EL (cell line): ENCODE measurements around the gene LRPAP1.
A peak's percentile ranks its signal among the peaks of the same experiment; 100 is the strongest.

Experiments
- DNase-seq: peaks from one replicate; pipeline ENCODE4 v3.0.0-alpha.2; 2016

The LRPAP1 gene

GRCh38 chr4:3498901-3499510 lies 33.2 kb downstream of the LRPAP1 start:
- DNase-seq: no peak

- DNase-seq: no peak
These were observed 33.8 kb downstream of the LRPAP1 start for GRCh38 chr4:3498407-3498806.

GRCh38 chr4:3497523-3498389 lies 34.5 kb downstream of the LRPAP1 start:
- DNase-seq: no peak

DNA sequence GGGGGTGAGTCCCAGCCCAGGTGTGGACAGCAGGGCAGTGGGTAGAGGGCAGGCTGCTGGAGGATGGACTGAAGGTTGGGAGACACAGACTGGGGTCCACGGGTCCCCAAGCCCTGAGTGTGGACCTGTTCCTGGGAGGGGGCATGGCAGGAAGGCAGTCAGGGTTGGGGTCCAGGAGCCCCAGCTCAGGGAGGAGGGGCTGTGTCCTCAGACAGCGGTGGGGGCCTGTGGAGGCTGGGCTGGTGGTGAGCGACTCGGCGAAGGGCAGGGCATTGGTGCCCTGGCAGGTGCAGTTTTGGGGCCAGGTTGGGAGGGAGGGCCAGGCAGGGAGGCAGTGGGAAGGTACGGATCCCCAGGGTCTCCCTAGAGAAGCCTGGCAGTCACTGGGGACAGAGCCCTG lies 35.1 kb downstream of the LRPAP1 start:
- DNase-seq: no peak

DNA sequence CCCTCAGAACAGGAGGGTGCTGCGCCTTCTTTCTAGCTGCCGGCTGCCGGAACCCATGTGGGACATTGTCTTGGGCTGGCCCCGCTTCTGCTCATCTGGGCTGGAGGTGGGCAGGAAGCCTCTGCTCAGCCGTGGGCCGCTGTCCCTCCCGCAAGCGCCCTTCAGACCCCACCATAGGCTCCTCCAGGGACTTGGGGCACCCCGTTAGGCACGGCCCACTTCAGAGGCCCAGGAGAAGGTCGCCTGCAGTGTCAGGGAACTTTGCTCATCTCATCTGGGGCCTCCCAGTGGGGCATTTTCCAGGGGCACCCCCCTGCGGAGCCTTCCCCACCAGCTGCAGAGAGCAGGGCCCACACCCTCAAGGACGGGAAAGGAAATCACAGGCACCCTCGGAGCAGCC lies 36.2 kb downstream of the LRPAP1 start:
- DNase-seq: no peak

DNA sequence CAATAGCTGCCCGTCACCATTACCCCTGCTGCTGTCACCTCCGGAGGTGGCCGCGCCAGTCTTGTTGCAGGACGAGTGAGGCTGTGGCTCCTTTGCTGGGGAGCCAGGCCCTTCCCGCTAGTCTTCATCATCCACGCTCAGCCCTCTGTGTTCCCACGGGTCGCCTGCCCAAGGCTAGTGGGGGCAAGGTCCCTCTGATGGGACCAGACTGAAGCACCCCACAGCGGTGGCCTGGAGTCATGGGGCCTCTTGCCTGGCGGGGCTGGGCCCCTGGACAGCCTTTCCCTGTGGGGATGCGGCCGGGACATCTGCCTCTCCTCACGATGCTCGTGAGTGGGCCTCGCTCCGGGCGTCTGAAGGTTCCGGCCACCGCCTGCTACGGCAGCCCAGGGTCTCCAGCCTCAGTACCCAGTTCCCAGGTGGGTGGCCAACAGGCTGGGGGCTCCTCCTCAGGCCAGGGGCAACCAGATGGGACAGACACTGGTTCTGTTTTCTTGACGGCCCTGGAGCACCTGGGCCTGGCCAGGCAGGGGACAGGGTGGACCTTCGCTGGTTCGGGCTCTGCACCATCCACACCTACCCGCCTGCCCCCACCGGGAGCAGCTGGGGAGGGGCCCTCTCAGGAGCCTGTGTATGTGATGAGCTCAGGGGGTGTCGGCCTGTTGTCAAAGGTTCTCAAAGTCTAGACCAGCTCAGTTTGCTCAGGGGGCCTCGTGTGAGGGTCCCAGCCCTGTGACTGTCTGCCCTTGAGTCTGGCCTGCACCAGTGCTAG lies 36.8 kb downstream of the LRPAP1 start:
- DNase-seq: no peak

- no peak for DNase-seq
These were observed 37.8 kb downstream of the LRPAP1 start for GRCh38 chr4:3494462-3494871.

DNA sequence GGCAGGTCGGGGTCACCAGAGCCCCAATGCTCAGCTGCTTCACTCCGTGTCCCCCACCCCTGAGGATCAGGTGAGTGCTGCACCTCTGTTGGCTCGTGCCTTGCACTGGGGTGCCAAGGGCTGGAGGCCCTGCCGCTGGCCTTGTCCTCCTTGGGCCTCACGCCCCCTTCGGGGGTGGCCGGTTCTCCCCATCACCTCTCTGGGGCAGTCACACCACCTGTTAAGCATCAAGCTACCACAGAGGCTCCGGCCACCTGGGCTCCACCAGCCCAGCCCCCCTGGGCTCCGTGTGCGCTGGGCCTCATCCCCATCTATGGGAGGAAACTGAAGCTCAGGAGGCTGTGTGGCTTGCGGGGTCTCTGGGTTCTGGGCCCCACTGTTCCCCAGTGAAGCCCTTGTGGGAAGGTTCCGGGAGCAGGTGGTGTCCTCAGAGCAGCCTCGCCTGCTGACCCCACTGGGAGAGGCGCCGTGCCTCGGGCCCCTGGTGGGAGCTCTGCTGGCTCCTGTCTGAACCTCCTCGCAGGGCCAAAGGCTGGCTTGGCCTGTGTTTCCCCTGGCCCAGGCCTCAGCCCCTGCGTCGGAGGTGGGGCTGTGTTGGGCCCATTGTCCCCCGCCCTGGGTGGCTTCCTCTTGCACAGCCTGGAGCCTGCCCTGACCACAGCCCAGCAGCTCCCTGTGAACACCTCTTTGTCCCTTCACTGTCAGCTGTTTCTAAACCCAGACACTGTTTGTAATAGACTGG lies 38.3 kb downstream of the LRPAP1 start:
- no peak for DNase-seq

GRCh38 chr4:3492741-3493719 lies 39.2 kb downstream of the LRPAP1 start:
- no peak for DNase-seq

DNA sequence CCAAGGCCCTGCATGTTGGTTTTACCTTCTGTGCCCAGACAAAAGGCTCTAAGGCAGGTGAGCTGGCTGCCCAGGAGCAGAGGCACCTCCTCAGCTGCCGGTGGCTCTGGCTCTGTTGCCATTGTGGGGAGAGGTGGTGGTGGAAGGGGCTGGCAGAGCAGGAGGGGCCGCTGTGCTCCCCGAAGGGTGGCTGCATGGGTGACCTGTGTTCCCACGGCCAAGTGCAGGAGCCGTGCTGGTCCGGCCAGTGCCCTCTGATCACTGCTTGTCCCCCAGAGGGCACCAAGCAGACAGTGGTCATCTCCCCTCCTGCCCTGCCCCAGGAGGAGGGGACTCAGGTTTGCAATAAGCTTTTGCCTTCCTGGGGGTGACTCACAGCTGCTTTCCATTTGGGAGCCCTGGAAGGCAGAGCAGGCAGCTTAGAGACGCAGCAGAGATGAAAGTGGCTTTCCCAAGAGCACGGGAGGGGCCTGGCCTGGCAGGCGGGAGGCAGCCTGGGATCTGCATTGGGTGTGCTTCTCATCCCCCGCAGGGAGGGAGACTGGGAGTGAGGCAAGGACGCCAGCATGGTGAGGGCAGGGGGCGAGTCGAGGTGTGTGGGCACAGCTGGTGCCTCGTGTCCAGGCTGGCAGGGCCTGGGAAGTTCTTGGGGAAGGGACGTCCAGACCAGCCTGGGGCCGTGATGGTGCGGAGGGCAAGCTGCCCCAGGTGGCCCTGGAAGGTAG lies 40.4 kb downstream of the LRPAP1 start:
- peak; percentile 34 for DNase-seq

DNA sequence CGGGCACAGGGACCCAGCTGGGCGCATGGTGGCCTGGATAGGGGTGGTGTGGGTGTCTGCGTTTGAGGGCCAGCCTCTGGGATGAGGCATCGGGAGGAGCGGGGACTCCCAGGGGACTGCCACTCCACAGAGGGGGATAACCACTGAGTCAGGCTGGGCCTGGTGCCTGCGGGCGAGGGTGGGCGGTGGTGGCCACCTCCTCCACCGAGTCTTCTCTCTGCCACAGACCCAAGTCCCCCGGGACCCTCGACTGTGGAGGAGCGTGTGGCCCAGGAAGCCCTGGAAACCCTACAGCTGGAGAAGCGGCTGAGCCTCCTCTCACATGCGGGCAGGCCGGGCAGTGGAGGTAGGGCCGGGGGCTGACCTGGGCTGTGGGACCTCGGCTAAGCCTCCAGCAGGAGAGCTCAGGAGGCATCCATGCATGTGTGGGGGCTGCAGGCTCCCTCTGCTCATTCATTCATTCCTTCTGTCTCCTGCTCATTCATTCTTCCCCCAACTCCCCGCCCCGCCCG lies 42.7 kb downstream of the LRPAP1 start:
- DNase-seq: no peak

GRCh38 chr4:3488820-3489219 lies 43.4 kb downstream of the LRPAP1 start:
- DNase-seq: no peak

DNA sequence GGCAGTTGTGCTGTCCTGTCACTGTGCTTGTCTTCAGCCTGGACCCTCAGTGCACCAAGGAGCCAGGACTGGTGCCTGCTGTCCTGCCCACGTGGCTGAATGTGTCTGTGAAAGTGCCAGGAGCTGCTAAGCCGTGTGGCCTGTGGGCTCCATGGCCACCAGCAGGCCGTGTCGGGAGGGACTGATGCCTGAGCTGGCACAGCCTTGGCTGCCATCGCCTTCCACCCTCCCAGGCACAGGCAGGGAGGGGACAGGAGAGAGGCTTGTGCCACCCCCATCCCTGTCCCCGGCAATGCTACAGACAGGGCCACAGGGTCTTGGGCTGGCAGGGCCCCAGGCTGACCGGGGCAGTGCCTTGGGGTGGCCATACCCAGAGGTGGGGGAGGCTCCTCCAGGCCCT lies 44.4 kb downstream of the LRPAP1 start:
- no peak for DNase-seq

DNA sequence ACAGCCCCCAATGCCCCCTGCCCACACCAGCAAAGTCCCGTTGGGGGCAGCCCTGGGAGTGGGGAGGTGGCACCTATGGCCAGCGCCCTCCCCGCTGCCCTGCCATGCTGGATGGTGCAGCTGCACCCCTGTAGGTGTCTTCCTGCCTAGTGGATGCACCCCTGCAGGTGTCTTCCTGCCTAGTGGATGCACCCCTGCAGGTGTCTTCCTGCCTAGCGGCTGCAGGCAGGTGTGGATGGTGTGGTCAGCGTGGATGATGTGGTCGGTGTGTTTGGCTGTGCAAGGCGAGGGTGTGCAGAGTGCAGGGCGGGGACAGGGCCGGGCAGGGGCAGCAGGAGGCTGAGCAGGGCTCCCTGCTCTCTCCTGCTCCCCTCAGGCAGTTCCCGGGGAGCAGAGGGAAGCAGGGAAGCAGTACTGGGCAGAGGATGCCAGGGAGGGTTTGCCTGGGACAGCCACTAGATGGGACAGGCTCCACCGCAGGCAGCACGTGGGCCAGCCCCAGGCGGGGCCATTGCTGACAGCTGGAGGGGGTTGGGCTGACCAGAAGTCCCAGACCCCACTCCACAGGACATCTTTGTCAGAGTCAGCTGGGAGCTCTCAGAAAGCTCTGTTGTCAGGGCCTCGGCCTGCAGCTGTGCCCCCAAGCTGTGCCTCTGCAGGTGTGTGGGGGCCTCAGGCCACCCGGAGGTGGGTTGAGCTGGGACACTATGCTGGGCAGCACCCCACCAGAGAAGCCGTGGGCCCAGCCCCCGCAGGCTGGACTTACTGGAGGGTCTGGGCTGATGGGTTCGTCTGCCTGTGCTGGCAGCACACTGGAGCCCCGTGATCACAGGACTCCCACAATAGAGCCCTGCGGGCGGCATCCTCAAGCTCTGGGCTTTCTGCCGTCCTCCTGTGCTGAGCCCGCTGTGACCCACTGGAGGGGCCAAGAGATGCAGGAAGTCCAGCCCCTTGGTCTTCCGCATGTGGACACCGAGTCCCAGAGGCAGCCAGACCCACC lies 45.4 kb downstream of the LRPAP1 start:
- no peak for DNase-seq

DNA sequence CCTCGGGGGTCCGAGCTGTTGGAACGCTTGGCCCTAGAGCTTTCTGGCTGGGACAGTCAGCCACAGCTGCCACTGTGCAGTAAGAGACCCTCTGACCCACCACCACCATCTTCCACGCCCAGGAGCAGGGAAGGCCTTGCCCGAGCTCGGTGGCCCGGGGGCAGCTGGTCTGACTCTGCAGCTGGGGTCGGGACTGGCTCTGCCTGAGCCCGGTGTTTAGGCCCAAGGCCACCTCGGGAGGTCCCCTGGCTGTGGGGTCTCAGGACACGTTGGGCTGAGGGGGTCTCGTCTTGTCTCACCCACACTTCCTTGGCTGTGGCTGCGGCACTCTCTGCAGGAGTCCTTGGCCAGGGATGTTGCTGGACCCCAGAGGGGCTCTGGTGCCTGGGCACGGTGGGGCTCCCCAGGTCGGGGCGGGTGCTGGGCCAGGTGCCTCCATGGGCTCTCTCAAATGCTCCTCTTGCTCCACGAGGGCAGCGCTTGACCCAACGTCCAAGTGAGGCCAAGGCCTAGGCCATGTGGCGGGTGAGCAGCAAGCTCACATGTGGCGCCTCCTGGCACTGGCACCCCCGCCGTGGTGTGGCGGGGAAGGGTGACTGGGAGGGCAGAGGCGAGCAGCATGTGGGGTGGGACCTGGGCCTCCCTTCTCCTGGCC lies 46.2 kb downstream of the LRPAP1 start:
- no peak for DNase-seq

DNA sequence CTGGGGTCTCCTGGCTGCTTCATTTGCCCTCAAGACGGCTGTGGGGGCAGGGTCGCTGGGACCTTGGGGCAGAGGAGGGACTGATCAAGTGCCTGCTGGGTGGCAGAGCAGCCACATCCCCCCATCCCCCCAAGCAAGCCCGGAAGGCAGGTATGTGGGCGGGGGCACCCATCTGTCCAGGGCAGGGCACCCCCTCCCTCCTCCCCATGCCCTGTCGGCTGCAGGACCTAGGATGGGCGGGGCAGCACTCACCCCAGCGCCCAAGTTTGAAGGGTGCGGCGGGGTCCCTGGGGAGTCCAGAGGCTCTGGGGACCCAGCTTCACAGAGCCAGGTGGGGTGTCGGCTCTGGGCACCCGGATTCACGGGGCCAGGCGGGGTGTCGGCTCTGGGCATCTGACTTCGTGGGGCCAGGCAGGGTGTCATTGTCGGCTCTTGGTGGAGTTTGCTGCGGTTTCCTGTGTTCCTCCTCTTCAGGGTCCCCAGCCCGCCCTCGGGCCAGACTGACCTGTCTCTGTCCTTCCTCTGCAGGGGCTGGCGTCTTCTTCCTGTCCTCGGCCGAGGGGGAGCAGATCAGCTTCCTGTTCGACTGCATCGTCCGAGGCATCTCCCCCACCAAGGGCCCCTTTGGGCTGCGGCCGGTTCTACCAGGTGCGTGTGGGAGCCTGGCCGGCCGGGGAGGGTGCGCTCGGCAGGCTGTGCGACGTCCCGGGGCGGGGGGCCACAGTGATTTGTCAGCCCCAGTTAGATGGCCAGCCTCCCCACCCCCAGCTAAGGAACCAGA lies 47.0 kb downstream of the LRPAP1 start:
- DNase-seq: no peak

- DNase-seq: no peak
These were observed 47.9 kb downstream of the LRPAP1 start for GRCh38 chr4:3484057-3484973.
